SU-DHL-6 (cell line): ENCODE results near the gene VWF.

ENCODE experiments used
- H2AFZ ChIP-seq: fragments of 200-600 bp; sonication (generic); 2 replicates; pipeline ENCODE4 v1.6.1; 2014; ENCODE audit warnings: low read depth, mild to moderate bottlenecking, moderate library complexity, mixed read lengths, antibody characterized with exemption, low read length; ENCODE audit not compliant: severe bottlenecking
- H3F3A ChIP-seq: fragments of 200-600 bp; shearing (Covaris generic); 2 replicates; pipeline ENCODE4 v1.6.0; 2016; ENCODE audit warnings: antibody characterized with exemption, mild to moderate bottlenecking; ENCODE audit not compliant: insufficient read depth
- H3K27ac ChIP-seq: fragments of 200-600 bp; sonication (generic); 2 replicates; pipeline ENCODE4 v1.5.1; 2016; ENCODE audit warnings: low read depth, mild to moderate bottlenecking, low read length, moderate library complexity, mixed read lengths
- H3K27me3 ChIP-seq: fragments of 200-600 bp; sonication (generic), shearing (Covaris generic); 2 replicates; pipeline ENCODE4 v1.6.0; 2014; ENCODE audit warnings: mild to moderate bottlenecking, low read length
- H3K36me3 ChIP-seq: fragments of 200-600 bp; sonication (generic); 2 replicates; pipeline ENCODE4 v1.6.1; 2014; ENCODE audit warnings: mild to moderate bottlenecking, low read length, mixed read lengths
- H3K4me2 ChIP-seq: fragments of 300-600, 200-600 bp; shearing (Covaris generic), sonication (generic); 2 replicates; pipeline ENCODE4 v1.6.0; 2014; ENCODE audit warnings: low read length, low read depth, mild to moderate bottlenecking; ENCODE audit not compliant: poor library complexity, severe bottlenecking
- H3K4me3 ChIP-seq: fragments of 200-600 bp; sonication (generic); 2 replicates; pipeline ENCODE4 v1.5.1; 2014; ENCODE audit warnings: antibody characterized with exemption, low read length, mild to moderate bottlenecking, mixed read lengths; ENCODE audit not compliant: insufficient read depth, poor library complexity, severe bottlenecking
- H3K79me2 ChIP-seq: fragments of 200-600 bp; sonication (generic); 2 replicates; pipeline ENCODE4 v1.6.1; 2014; ENCODE audit warnings: mild to moderate bottlenecking, low read length, moderate library complexity; ENCODE audit not compliant: insufficient read depth
- H3K9ac ChIP-seq: fragments of 200-600 bp; sonication (generic); 2 replicates; pipeline ENCODE4 v1.7.0; 2014; ENCODE audit warnings: mild to moderate bottlenecking, low read length
- H3K9me2 ChIP-seq: fragments of 200-600 bp; sonication (generic); replicated peaks from 2 replicates; pipeline ENCODE4 v1.6.1; 2014; ENCODE audit warnings: low read length; ENCODE audit not compliant: insufficient read depth
- H3K9me3 ChIP-seq: fragments of 200-600 bp; sonication (generic); 2 replicates; pipeline ENCODE4 v1.6.1; 2014; ENCODE audit warnings: low read length, mixed read lengths; ENCODE audit not compliant: insufficient read depth
- H4K20me1 ChIP-seq: fragments of 200-600 bp; sonication (generic); 2 replicates; pipeline ENCODE4 v1.6.1; 2014; ENCODE audit warnings: low read depth, mild to moderate bottlenecking, antibody characterized with exemption, low read length, moderate library complexity, mixed read lengths
- EZH2phosphoT487 ChIP-seq: fragments of 200-600 bp; sonication (generic), shearing (Covaris generic); conservative IDR thresholded peaks from 2 replicates; pipeline ENCODE4 v1.6.1; 2018; ENCODE audit warnings: mild to moderate bottlenecking, antibody characterized with exemption, low read length, moderate library complexity, mixed read lengths
- TF ChIP-seq, protein P1 (sequence below): fragments of 200-600 bp; sonication (generic); IDR thresholded peaks from one replicate; pipeline ENCODE4 v1.5.1; 2017; ENCODE audit warnings: antibody characterized with exemption, mild to moderate bottlenecking, low read length, moderate library complexity; ENCODE audit not compliant: insufficient read depth, poor library complexity, severe bottlenecking

VWF gene

DNA sequence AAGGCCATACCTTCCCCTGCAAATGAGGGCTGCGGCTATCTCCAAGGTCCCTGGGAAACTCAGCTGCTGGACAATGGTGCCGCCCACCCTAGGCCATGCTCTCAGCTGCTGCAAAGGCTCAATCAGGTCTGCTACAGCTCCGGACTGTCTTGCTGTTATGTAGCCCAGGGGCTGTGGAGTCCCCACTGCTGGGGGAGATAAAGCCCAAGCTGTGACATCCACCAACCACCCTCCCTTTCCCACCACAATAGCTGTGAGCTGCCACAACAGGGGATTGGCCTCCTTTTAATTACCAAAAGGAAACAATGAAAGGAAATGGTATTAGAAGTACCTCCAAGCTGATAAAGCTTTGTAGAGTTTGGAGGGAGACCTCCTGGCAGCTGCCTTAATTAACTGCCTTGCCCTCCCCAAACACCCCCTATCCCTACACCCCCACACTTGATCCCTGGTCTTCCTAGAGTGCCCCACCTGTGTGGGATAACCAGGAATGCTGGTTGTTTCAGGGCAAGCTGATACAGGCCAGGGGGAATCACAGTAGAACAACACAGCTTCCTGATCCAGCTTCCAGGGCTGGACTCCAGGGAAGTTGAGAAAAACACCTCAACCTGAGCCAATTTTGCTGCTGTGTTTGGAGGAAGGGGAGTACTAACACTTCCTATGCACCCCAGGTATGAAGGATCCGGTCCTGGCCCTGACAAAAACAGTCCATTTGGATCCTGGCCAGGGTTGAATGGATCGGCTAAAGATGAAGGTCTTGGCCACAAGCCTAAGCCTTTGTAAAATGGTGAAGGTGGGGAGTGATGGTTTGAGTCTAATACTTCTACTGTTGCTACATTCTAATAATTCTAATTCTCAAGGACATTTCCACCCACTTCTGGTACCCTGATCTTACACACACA is at the start of gene VWF:
Gene VWF, minus strand, starts transcription at position 260 of the 899 bp plus-strand sequence. CDS start 1,474 bp downstream, outside the sequence.
- no peak for TF ChIP-seq EZH2phosphoT487
- TF ChIP-seq, protein P1, sequence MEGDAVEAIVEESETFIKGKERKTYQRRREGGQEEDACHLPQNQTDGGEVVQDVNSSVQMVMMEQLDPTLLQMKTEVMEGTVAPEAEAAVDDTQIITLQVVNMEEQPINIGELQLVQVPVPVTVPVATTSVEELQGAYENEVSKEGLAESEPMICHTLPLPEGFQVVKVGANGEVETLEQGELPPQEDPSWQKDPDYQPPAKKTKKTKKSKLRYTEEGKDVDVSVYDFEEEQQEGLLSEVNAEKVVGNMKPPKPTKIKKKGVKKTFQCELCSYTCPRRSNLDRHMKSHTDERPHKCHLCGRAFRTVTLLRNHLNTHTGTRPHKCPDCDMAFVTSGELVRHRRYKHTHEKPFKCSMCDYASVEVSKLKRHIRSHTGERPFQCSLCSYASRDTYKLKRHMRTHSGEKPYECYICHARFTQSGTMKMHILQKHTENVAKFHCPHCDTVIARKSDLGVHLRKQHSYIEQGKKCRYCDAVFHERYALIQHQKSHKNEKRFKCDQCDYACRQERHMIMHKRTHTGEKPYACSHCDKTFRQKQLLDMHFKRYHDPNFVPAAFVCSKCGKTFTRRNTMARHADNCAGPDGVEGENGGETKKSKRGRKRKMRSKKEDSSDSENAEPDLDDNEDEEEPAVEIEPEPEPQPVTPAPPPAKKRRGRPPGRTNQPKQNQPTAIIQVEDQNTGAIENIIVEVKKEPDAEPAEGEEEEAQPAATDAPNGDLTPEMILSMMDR = no peak
- Histone ChIP-seq H4K20me1 (no peaks in the 10 kb centered on the region), H3K36me3 (no peaks in the 10 kb centered on the region), H3K9me3 (no peaks in the 10 kb centered on the region), H3K4me3 (no peak within 1 kb of the TSS), H3K27ac (no peak within 1 kb of the TSS), H3K27me3 (no peaks in the 10 kb centered on the region), H3K9me2 (no peaks in the 10 kb centered on the region), H3K79me2 (no peaks in the 10 kb centered on the region), H3F3A (no peaks in the 10 kb centered on the region), H3K4me2 (no peak within 1 kb of the TSS), H3K9ac (no peak within 1 kb of the TSS), H2AFZ (no peak within 1 kb of the TSS)

DNA sequence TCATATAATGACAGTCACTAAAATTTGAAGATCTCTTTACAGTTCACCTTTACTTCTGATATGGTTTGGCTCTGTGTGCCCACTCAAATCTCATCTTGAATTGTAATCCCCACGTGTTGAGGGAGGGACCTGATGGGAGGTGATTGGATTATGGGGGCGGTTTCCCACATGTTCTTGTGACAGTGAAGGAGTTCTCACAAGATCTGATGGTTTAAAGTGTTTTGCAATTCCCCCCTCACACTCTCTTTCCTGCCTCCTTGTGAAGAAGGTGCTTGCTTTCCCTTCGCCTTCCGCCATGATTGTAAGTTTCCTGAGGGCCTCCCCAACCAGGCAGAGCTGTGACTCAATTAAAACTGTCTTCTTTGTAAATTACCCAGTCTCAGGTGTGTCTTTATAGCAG is 48.4 kb upstream of the VWF start:
- H4K20me1 ChIP-seq = no peaks in the 10 kb centered on the region
- no peaks in the 10 kb centered on the region for H3F3A ChIP-seq
- H3K9me2 ChIP-seq = no peaks in the 10 kb centered on the region
- H3K79me2 ChIP-seq = no peaks in the 10 kb centered on the region
- no peaks in the 10 kb centered on the region for H3K9me3 ChIP-seq
- no peak overlapping the region for H3K9ac ChIP-seq
- no peaks in the 10 kb centered on the region for H3K27me3 ChIP-seq
- TF ChIP-seq EZH2phosphoT487 = no peak
- TF ChIP-seq, protein P1 = no peak
- no peaks in the 10 kb centered on the region for H3K36me3 ChIP-seq
- H3K4me2 ChIP-seq = no peak overlapping the region
- no peak overlapping the region for H3K27ac ChIP-seq
- H3K4me3 ChIP-seq = no peak overlapping the region
- no peak overlapping the region for H2AFZ ChIP-seq

DNA sequence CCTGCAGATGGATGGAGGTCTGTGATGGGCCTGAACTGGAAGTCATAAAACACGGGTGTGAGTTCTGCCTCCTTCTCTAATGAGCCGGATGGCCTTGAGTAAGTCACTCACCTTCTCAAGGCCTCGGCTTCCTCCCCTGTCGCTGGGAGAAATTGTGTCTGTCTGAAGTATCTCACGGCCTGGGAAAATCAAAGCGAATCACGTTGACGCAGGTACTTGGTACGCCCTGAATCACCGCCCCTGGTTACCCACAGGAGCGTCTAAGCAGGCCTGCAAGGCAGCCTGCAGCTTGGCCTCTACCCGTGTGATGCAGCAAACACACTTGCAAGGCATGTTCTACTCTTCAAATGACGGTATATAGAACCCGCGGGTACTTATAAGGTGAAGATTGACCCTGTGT is 47.6 kb upstream of the VWF start:
- Histone ChIP-seq H3K27ac (no peak overlapping the region), H2AFZ (no peak overlapping the region), H3K4me3 (no peak overlapping the region)

More for the DNA sequence above, 47.6 kb upstream of the VWF start:
- no peaks in the 10 kb centered on the region for H4K20me1 ChIP-seq
- no peaks in the 10 kb centered on the region for H3K9me2 ChIP-seq
- H3K9me3 ChIP-seq = no peaks in the 10 kb centered on the region
- H3F3A ChIP-seq = no peaks in the 10 kb centered on the region
- no peaks in the 10 kb centered on the region for H3K36me3 ChIP-seq
- TF ChIP-seq EZH2phosphoT487 = no peak
- TF ChIP-seq, protein P1 = no peak
- H3K79me2 ChIP-seq = no peaks in the 10 kb centered on the region
- no peaks in the 10 kb centered on the region for H3K27me3 ChIP-seq
- H3K9ac ChIP-seq = no peak overlapping the region
- no peak overlapping the region for H3K4me2 ChIP-seq
